DLD1 (cell line): ENCODE measurements around the gene C1orf50.
"Not testable (repeated sequence)": the region's sequence is repeated elsewhere in the genome, so short reads cannot be mapped to it uniquely, and the experiment has no call there.

Source experiments
- in situ Hi-C: cut with HindIII; loops from 2 replicates; pipeline ENCODE4 v1.10.0; 2017; ENCODE audit warnings: low sequenced_read_pairs

The C1orf50 gene

DNA sequence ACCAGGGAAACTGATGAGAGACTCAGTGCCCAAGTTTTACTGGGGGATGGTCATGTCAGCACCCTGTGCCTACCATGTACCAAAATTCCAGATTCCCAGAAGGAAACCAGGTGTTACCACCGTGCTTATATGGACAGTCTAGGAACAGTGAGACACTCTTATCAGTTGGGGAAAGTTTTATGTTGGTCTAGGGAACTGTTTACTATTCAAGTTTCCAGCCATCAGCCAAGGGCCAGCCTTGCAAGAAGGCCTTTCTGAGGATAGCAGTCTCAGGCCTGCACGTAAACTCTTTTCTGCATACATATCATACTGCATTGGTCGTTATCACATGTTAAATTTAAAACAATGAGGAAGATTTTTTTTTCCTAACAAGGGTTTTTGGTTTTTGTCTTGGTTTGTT lies 30.4 kb downstream of the C1orf50 start:
- in situ Hi-C loops, result loop anchor here (10.0 kb wide), 1 partner anchor 73 kb away; no protein-coding TSS in a partner anchor

DNA sequence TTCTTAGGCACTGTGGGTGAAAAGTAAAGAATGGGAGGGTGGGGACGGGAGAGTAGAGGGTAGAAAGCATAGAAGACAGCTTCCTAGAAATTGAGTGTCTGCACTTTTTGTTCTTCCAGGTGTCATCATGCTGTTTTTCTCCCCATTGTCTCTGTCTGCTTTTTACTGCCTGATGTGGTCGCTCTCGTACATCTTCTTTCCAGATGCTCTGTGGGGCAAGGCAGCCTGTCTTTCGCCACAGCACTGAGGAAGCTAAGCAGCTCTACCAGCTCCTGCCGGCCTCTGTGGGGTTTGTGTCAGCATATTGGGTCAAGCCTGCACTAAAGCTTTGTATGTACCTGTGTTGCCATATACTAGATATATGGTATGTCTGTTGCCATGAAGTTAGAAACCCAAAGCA lies 30.9 kb downstream of the C1orf50 start:
- in situ Hi-C loops, result loop anchor here (10.0 kb wide), 1 partner anchor 73 kb away; no protein-coding TSS in a partner anchor

DNA sequence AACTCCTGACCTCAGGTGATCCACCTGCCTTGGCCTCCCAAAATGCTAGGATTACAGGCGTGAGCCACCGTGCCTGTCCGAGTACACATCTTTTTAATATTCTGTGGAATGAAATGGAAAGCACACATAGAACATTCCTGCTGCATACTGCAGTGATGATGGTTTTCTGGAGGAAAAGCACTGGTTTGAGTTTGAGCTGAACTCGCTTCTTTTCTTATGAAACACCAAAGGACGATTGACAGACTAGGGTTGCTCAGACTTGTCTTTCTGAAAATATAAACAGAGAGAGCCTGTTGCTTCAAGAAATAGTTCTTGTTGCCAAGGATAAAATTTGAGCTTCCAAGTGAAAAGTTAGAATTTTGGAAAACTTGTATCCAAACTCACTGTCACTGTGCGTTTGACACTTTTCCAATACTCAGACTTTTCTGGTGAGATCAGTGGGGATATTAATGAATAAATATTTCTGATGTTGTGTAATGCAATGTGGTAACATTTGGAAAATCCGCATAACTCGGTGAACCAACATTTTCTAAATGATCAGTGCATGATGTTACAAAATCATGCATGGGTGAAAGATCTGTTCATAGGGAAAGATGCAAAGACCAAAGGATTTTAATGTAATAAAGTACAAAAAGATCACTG lies 34.9 kb downstream of the C1orf50 start:
- in situ Hi-C loops, result no loop called here

DNA sequence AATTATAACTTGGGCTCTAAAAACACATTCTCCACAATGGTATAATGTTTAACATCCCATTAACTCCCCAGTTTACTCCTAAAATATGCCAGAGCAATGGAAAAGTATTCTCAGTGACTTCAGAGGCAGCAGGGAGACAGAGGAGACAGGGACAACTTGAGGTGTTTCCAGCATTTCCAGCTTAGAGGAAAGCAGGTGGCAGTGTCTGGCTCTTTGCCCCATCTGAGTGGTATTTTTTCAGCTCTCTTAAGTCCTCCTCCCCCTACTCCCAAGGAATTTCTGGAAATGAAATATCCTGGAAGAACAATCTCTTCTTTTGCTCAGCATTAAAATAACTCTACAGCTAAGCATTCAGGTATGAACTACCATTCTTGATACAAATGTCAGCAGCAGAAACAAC lies 39.1 kb downstream of the C1orf50 start:
- in situ Hi-C loops, result no loop called here

DNA sequence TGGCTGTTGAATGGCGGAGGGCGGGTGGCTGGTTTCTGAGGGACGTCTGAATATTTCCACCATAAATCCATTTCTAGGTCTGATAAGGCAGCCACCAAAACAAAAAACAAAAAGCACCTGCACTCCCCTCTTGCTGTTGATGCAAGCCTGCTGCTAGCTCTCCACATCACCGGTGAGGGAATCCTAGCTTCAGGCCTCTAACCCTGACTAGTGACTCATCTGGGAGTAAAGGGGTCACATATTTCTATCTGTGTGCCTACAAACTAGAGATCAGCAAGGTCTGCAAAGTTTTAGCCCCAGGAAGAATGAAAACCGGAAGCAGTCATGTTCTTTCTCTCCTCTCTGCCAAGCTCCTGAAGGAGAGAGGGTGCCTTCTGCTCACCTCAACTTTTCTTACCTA lies 39.5 kb downstream of the C1orf50 start:
- in situ Hi-C loops, result no loop called here

DNA sequence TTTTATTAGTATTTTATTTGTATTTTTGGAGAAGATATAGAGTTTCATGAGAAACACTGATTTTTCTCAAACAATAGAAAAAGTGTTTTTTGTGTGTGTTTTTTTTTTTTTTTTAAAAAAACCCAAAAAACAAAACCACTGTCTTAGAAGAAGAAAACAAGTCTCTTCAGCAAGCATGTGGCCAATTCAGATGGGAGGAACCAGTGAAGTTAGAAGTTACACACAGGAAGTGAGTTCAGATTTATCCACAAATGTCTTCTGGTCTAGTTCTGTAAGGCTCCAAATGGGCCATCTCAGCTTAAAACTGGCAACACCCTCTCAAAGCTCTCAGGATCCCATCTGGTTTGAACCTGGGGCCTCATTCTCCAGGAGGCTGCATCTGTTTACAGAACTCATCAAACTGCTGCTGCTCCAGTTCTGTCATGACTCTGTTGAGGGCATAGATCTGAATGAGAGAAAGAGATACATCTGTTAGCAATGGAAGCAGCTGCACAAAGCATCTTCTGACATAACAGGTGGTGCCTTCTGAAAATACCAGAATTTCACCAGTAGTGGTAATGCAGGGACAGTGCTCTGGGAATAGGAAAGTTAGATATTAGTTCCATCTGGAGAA lies 40.1 kb downstream of the C1orf50 start:
- in situ Hi-C loops, result no loop called here

DNA sequence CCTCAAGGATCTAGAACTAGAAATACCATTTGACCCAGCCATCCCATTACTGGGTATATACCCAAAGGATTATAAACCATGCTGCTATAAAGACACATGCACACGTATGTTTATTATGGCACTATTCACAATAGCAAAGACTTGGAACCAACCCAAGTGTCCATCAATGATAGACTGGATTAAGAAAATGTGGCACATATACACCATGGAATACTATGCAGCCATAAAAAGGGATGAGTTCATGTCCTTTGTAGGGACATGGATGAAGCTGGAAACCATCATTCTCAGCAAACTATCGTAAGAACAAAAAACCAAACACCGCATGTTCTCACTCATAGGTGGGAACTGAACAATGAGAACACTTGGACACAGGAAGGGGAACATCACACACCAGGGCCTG lies 47.8 kb downstream of the C1orf50 start:
- in situ Hi-C loops, result not testable (repeated sequence)

DNA sequence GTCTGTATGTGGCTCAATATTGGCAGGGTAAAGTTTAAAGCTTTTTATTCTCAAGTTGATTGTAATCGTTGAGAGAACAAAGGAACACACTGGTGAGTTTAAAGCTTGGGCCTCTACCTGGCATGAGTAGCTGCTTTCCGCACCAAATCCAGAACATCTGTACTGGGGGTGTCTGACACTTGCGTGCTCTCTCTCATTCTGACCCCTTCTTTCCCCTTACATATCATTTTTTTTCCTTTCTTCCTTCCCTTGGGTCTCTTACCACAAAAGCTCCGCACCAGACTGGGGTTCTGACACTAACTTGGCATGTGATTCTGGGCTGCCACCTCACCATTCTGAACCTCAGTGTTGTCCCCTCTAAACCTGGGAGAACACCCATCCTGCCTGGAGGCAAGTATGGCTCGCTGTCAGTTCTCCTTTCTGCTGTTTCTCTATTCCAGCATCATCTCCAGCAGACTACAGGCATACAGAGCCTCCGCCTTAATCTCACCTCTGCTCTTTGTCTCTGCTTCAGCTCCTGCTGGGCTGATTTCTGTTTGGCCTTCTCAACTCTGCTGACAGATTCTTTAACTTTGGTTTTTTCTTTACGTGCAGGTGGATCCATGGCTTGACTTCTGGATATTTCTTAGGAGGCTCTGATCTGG lies 49.0 kb downstream of the C1orf50 start:
- in situ Hi-C loops, result no loop called here

DNA sequence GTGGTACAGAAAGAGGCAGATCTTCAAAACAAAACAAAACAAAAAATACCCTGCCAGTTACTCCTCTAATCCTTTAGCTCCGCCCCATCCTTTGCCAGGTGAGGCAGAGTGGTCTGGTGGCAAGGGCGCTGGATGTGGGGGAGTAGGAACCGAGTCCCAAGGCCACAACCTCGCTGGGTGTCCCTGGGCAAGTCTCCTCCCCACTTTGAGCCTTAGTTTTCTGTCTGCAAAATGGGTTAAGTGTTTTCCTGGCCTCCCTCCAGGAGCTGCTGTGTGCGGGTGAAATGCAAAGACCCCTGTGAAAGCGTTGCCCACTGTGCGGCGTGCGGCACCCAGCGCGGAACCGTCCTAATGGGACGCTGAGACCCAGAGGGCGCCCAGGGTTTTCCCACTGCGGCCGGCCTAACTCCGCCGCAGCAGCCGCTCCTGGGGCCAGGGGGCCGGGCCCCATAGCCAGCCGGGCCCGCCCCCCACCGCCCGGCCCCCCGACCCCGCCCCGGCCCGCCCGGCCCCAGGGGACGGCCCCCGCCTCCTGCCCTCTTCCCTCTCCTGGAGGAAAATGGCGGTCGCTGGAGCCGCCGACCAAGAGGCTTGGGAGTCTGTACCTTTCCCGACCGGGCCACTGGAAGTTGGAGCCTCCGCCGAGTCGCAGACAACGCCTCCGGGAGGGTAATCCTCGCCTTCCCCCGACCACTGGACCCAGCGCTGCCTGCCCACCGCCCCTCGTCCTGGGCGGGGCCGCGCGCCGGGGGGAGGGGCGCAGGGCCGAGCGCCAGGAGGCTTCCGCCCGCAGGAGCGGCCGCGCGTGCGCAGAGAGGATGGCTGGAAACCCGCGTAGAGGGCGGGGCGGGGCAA lies 49.8 kb downstream of the C1orf50 start, which contains the start of the genes ERMAP and SVBP:
ERMAP (plus strand) TSS at position 538 of the 855 bp plus-strand sequence. CDS start 13,327 bp downstream, outside the sequence.
SVBP (minus strand) TSS at position 813 of the 855 bp plus-strand sequence. CDS start 853 bp downstream, outside the sequence.
- in situ Hi-C loops, result no loop called here

DNA sequence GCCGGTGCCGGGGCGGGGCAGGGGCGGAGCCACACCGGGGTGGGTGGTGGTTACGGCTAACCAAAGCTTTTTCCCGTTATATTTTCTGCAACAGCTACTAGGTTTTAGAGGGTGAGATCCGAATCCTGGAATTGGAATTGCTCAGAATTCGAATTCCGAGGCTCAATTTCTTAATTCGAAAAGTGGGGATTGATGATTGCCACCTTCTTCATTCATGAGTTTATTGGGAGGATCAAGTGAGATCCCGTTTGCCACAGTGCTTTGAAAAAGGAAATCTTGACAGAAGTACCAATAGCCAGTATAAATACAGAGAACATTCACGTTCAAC lies 50.4 kb downstream of the C1orf50 start:
- in situ Hi-C loops, result no loop called here

DNA sequence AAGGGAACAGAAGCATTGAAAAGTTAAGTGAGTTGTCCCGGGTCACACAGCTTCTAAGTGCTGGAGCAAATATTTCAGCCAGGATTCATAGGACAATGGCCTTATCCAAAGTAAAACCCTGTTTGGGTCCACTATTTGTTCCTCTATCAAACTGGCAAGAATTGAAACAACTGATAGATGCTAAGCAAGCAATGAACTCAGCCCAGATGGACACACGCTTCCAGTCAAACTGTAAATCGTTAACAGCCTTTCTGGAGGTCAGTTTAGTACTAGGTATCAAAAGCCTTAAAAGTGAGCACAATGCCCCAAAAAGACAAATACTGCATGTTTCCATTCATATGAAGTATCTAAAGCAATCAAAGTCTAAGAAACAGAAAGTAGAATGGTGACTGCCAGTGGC lies 50.9 kb downstream of the C1orf50 start:
- in situ Hi-C loops, result no loop called here

DNA sequence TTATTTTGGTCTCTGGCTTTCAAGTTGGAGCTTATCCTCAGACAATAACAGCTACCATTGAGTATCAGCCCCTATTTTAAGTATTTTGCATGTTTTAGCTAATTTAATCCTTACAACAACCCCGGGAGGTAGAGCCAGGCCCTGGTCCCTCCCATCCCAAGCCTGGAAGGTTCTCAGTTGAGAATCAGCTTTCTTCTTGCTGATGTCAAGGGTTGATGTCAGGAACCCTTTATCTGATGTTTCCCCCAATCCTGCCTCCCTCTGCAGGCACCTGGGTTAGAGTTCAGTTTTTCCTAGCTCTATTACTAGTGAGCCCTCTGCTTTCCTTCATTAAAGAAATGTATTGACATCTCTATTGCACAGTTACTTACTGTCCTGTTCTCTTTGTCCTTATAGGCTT lies 53.8 kb downstream of the C1orf50 start:
- in situ Hi-C loops, result no loop called here

DNA sequence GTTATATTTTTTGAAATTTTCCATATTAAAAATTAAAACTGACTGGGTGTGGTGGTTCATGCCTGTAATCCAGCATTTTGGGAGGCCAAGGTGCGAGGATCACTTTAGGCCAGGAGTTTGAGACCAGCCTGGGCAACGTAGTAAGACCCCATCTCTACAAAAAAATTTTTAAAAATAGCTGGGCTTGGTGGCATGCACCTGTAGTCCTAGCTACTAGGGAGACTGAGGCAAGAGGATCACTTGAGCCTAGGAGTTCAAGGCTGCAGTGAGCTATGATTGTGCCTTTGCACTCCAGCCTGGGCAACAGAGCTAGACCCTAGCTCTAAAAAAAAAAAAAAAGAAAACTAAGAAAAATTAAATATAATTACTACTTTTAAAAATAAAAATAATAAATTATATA lies 54.6 kb downstream of the C1orf50 start:
- in situ Hi-C loops, result no loop called here

DNA sequence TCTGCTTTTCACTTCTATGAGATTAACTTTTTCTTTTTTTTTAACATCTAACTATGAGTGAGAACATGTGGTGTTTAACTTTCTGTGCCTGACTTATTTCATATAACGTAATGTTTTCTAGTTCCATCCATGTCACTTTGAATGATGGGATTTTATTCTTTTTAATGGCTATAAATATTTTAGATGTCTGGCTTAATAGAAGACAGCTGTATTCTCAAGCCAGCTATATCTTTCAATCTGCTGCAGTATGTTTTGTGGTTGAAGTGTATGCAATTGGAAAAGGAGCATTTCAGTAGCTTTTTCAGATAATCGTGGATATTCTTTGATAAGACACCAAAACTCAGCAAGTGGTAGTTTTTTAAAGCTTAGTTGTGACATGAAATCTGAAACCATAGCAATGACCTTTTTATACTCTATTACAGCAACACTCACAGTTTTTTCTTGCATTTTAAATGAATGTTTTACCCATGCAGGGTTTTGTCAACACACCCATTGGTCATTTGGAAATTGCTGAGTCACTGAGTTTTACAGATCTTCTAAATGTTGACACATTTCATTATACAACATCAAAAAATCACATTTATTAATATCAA lies 55.8 kb downstream of the C1orf50 start:
- in situ Hi-C loops, result no loop called here

DNA sequence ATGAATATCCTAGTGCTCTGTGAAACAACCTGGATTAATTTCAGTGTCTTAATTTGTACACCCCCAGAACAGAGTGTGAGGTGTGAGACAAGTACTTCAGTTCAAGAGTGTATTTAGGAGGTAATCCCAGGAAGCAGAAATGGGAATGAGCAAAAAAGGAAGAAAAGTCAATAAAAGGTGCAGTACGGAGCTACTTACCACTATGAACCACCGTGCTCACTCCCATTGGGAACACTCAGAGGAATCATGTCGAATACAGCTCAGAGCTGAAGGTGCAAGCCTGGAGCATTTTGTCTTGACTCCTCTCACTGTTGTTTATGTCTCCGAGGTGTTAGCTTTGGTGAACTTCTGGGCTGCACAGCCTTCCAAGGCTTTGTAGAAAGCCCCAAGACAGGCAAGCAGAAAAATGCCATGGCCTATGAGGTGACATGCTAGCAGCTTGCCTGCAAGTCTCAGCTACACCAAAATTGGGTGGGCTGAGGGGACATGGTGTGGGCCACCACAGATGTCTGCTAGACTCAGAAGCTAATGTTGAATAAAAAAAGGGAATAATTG lies 57.5 kb downstream of the C1orf50 start:
- in situ Hi-C loops, result no loop called here

DNA sequence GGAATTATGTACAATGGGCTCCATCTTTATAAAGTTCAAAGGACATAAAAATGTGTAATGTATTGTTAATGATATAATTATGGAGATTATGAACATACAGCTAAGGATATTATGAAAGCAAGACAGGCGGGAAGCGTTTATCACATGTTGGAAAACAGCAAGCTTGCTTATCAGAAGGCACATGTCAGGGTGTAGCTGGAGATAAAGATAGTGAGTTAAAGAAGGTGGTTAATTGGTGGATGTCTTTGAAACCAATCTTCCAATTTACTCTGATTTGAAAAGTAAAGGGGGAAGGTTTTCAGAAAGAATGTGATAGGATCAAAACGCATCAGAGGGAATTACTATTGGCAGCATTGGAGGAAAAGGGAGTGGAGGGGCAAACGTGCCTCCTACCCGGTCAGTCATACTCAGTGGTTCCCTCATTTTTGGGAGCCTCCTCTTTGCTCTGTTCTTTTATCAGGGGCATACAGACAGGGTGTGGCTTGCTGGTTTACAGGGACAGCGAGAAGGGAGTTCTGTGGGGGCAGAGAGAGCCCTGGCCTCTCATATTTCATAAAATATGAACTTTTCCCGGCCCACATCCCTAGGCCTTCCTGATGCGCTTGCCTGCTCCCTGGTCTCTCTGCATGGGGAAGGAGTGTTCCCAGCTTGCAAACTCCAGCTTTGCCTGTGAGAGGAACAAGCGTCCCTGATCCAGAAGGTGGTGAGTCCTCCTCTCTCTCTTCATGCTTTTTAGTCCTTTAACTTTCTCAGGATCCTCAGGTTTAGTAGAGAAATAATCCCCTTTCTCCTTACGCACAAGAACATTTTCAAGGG lies 58.2 kb downstream of the C1orf50 start:
- in situ Hi-C loops, result no loop called here
